ENCODE data around the gene GSG1L.

The GSG1L gene

DNA sequence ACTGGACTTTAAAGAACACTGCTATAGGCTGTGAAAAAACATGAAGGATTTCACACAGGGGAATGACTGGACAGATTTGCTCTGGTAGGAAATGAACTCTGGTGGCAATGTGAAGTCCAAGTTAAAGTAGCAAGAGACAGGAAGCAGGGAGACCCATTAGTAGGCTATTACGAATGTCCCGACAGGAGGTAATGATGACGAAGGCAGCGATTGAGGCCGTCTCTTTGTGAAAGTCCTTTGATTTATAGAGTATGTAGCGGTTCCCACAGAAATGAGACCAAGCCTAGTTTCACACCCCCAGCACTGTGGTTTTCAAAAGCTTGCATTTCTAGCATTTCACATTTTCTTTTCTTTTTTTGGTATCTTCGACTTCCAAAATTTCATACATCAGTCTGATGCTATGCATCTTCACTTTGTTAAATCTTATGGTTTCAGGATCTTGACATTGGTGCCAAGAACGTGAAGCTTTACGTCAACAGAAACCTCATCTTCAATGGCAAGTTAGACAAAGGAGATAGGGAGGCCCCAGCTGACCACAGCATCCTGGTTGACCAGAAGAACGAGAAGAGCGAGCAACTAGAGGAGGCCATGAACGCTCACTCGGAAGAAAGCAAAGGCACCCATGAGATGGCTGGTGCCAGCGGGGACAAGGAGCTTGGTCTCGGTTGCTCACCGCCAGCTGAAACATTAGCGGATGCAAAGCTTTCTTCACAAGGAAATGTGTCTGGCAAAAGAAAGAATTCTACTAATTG lies 323.7 kb downstream of the GSG1L start:
- TF ChIP-seq, protein P1, sequence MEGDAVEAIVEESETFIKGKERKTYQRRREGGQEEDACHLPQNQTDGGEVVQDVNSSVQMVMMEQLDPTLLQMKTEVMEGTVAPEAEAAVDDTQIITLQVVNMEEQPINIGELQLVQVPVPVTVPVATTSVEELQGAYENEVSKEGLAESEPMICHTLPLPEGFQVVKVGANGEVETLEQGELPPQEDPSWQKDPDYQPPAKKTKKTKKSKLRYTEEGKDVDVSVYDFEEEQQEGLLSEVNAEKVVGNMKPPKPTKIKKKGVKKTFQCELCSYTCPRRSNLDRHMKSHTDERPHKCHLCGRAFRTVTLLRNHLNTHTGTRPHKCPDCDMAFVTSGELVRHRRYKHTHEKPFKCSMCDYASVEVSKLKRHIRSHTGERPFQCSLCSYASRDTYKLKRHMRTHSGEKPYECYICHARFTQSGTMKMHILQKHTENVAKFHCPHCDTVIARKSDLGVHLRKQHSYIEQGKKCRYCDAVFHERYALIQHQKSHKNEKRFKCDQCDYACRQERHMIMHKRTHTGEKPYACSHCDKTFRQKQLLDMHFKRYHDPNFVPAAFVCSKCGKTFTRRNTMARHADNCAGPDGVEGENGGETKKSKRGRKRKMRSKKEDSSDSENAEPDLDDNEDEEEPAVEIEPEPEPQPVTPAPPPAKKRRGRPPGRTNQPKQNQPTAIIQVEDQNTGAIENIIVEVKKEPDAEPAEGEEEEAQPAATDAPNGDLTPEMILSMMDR (IDR thresholded peaks at IDR 0.05; ENCODE audit: control insufficient read depth, insufficient read depth, low read depth, low read length, missing control alignments): no peak
- DNase-seq (ENCODE audit: low read depth): no peak
- H3K4me3 ChIP-seq (ENCODE audit: control insufficient read depth, low read depth, low read length): no peak overlapping the region

DNA sequence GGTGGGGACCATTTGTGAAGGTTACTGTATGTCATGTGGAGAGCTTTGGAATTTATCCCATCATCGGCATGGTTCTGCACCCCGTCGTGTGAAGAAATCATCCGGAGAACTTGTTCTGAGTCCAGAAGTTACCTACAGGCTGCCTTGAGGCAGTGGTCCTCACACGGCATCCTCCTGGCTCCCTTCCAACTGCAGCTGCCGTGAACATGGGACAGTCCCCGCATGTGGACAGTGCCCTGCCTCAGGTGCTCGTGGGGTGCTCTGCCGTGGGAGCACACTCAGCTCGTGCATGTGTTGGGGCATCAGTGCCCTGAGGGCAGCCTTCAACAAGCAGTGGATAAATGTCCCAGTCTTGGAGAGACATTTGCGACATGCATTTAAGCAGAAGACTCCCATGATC lies 324.9 kb downstream of the GSG1L start:
- TF ChIP-seq, protein P1 (IDR thresholded peaks at IDR 0.05; ENCODE audit: control insufficient read depth, insufficient read depth, low read depth, low read length, missing control alignments): no peak
- no peak overlapping the region for H3K4me3 ChIP-seq (ENCODE audit: control insufficient read depth, low read depth, low read length)
- DNase-seq (ENCODE audit: low read depth): no peak
